Esophagus muscularis mucosa (tissue), 4 donors: Measurements from ENCODE around the gene SH3BP4. TPM values are rescaled to one million over a fixed set of nuclear protein-coding genes. Genes with fewer than 3 reads are reported as not detected.

Experiments
- DNase-seq: peaks from one replicate; pipeline ENCODE4 v3.0.0-alpha.2; 2017; ENCODE audit errors: extremely low spot score
- H3K27ac ChIP-seq, 4 donors: fragments of 200-600 bp; sonication (generic); replicated peaks in 1 of 4; 1 replicate in 3 of 4; 2 replicates in 1 of 4; pipeline ENCODE4 v1.5.1; 2016 to 2019; ENCODE audit warnings: mild to moderate bottlenecking in 1 of 4
- H3K27me3 ChIP-seq, 4 donors: fragments of 200-600 bp; sonication (generic); one replicate each; pipeline versions ENCODE4 v1.5.1 to v1.6.0; 2016 to 2019
- H3K36me3 ChIP-seq, 4 donors: fragments of 200-600 bp; sonication (generic); one replicate each; pipeline ENCODE4 v1.5.1; 2016 to 2019
- H3K4me1 ChIP-seq, 4 donors: fragments of 200-600 bp; sonication (generic); one replicate each; pipeline ENCODE4 v1.5.1; 2016 to 2019
- H3K4me3 ChIP-seq, 4 donors: fragments of 200-600 bp; sonication (generic); 1 replicate in 2 of 4; 2 replicates in 2 of 4; pipeline ENCODE4 v1.5.1; 2016 to 2019; ENCODE audit warnings: mild to moderate bottlenecking in 4 of 4, moderate library complexity in 1 of 4
- H3K9me3 ChIP-seq, 4 donors: fragments of 200-600 bp; sonication (generic); 1 replicate in 3 of 4; 2 replicates in 1 of 4; pipeline ENCODE4 v1.5.1; 2016 to 2019
- EP300 ChIP-seq: sonication (generic); formaldehyde crosslinking; IDR thresholded peaks from one replicate; pipeline ENCODE4 v1.6.1; 2017; ENCODE audit warnings: antibody characterized with exemption
- POLR2A ChIP-seq: fragments of 450-650 bp; IDR thresholded peaks from one replicate; pipeline ENCODE4 v1.6.1; 2017; ENCODE audit warnings: antibody characterized with exemption, moderate library complexity, mild to moderate bottlenecking, low read depth
- POLR2AphosphoS5 ChIP-seq, 2 donors: sonication (generic); formaldehyde crosslinking; IDR thresholded peaks; one replicate each; pipeline ENCODE4 v1.6.1; 2017; ENCODE audit warnings: antibody characterized with exemption in 2 of 2
- WGBS: methylation state at CpG from one replicate; pipeline ENCODE4 v1.1.5; 2018; 5-methylcytosine and 5-hydroxymethylcytosine counted together
- intact Hi-C: fragments of 100-400 bp; cut with DNase I; formaldehyde crosslinking; loops from one replicate; pipeline ENCODE4 v1.15.1; 2023
- total RNA-seq, 4 donors: library from RNA; depleted of rRNA; stranded (reverse); fragments of >200 nt; gene quantifications; one replicate each; pipeline versions ENCODE4 v1.1.0 to v1.2.1, GENCODE V29; 2016
- TF ChIP-seq, protein P1 (sequence below), 3 experiments: fragments of 200-600 bp in 2 of 3; fragments of 450-650 bp in 1 of 3; sonication (generic) in 2 of 3; IDR thresholded peaks; one replicate each; pipeline ENCODE4 v1.5.1; 2017 to 2019; ENCODE audit warnings: antibody characterized with exemption in 3 of 3, mild to moderate bottlenecking in 2 of 3, moderate library complexity in 1 of 3

SH3BP4 gene
- total RNA-seq, 4 donors from 2014 or later, result 25.3 to 63.1 (median 48.4) TPM

DNA sequence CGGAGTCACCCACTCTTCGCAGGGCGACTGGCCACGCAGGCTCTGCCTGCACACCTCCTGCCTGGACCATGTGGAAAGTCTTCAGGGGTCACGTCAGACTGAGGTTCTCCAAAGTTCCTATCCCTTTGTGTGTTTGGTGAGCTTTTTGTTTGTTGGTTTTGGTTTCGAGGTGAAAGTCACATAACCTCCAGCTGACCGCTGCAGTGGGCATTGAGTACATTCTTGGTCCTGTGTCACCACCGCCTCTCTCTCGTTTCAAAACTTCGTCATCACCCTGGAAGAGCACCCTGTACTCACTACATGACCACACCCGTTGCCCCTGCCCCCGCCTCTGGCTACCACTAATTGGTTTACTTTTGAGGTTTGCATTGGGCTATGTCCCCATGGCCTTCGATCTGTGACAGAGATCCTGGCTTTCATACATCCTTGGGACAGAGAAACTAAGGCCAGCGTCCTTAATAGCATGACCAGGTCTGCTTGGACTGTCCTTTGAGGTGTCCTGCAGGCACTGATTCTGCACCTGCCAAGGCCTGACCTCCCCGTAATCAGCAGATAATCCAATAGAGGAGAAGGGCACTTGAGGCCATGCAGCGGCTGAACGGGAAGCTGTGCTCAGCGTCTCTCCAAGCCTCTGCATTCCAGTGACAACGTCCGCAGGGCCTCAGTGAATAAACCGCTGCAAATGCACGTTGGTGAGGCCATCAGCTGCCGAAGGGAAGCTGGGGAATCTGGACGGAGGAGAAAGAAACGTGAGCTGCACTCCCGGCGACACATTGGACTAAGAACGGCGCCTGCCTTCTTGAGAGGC lies 46.8 kb downstream of the SH3BP4 start:
- Histone ChIP-seq H3K36me3 (peaks cover 0 to 21% (median 9%) of the 10 kb centered on the region in 4 donors), H3K4me1 (peaks cover 16 to 60% (median 47%) of the 10 kb centered on the region in 4 donors), H3K27ac (no peak overlapping the region), H3K9me3 (no peaks in the 10 kb centered on the region), H3K27me3 (no peaks in the 10 kb centered on the region), H3K4me3 (no peak overlapping the region)
- 89% methylated on average over 29 of the region's 29 CpGs for WGBS
- intact Hi-C loops, result no loop called here
- DNase-seq, result no peak
- TF ChIP-seq POLR2A, result no peak
- TF ChIP-seq POLR2AphosphoS5 (IDR thresholded peaks at IDR 0.05), result no peak
- TF ChIP-seq EP300, result no peak
- TF ChIP-seq, protein P1, sequence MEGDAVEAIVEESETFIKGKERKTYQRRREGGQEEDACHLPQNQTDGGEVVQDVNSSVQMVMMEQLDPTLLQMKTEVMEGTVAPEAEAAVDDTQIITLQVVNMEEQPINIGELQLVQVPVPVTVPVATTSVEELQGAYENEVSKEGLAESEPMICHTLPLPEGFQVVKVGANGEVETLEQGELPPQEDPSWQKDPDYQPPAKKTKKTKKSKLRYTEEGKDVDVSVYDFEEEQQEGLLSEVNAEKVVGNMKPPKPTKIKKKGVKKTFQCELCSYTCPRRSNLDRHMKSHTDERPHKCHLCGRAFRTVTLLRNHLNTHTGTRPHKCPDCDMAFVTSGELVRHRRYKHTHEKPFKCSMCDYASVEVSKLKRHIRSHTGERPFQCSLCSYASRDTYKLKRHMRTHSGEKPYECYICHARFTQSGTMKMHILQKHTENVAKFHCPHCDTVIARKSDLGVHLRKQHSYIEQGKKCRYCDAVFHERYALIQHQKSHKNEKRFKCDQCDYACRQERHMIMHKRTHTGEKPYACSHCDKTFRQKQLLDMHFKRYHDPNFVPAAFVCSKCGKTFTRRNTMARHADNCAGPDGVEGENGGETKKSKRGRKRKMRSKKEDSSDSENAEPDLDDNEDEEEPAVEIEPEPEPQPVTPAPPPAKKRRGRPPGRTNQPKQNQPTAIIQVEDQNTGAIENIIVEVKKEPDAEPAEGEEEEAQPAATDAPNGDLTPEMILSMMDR (IDR thresholded peaks at IDR 0.05), result no peak

GRCh38 chr2:234999740-235000425 lies 48.1 kb downstream of the SH3BP4 start:
- TF ChIP-seq, protein P1 (IDR thresholded peaks at IDR 0.05), result no peak
- TF ChIP-seq POLR2AphosphoS5 (IDR thresholded peaks at IDR 0.05) (no peak), EP300 (no peak), POLR2A (no peak)
- intact Hi-C loops, result no loop called here
- no peaks in the 10 kb centered on the region for H3K9me3 ChIP-seq
- no peak overlapping the region for H3K4me3 ChIP-seq
- H3K27me3 ChIP-seq, result no peaks in the 10 kb centered on the region
- 81% methylated on average over 10 of the region's 11 CpGs for WGBS
- peaks cover 17 to 55% (median 39%) of the 10 kb centered on the region in 4 donors for H3K4me1 ChIP-seq
- peaks cover 0 to 21% (median 9%) of the 10 kb centered on the region in 4 donors for H3K36me3 ChIP-seq
- no peak overlapping the region for H3K27ac ChIP-seq
- no peak for DNase-seq

- TF ChIP-seq POLR2AphosphoS5 (IDR thresholded peaks at IDR 0.05) (no peak), EP300 (no peak), POLR2A (no peak)
- TF ChIP-seq, protein P1 (IDR thresholded peaks at IDR 0.05), result no peak
- Histone ChIP-seq H3K9me3 (no peaks in the 10 kb centered on the region), H3K27ac (peak overlapping the region in 1 of 4 donors; percentile 17), H3K27me3 (no peaks in the 10 kb centered on the region), H3K4me3 (no peak overlapping the region), H3K36me3 (peaks cover 0 to 15% (median 7%) of the 10 kb centered on the region in 4 donors), H3K4me1 (peaks cover 20 to 55% (median 41%) of the 10 kb centered on the region in 4 donors)
- DNase-seq, result no peak
- 79% methylated on average over 19 of the region's 20 CpGs for WGBS
- intact Hi-C loops, result no loop called here
Measured at GRCh38 chr2:235000426-235001236, 48.8 kb downstream of the SH3BP4 start.

DNA sequence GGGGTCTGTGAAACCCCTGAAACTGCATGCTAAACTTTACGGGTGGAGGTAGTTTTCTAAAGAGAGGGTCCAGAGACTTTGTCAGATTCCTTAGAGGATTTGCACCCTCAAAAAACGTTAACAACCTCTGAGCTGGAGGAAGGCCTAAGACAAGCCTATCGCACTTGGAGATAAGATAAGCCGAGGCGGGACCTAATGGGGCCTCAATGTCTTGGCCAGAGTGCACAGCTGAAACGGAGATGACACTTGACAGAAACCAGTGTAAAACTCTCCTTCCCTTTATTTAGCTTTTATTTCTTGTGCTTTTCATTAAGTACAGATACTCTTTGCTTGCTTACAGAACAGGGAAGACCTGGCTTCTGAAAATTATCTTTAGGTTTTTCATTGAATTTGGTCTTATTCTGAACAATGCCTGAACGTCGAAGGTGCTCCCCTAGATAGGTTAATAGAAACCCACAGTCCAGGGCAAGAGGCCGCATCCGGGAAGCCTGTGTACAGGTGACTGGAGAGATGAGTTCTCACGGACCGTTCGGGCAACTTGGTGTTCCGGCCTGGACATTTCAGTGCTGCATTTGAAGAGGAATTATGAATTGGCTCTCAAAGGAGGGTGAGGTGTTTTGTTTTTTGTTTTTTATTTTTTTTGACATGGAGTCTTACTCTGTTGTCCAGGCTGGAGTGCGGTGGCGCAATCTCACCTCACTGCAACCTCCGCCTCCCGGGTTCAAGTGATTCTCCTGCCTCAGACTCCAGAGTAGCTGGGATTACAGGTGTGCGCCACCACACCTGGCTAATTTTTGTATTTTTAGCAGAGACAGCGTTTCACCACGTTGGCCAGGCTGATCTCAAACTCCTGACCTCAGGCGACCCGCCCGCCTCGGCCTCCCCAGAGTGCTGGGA lies 49.7 kb downstream of the SH3BP4 start:
- intact Hi-C loops, result no loop called here

More for the DNA sequence above, 49.7 kb downstream of the SH3BP4 start:
- Histone ChIP-seq H3K27me3 (no peaks in the 10 kb centered on the region), H3K4me3 (no peak overlapping the region), H3K36me3 (peaks cover 0 to 10% (median 4%) of the 10 kb centered on the region in 4 donors), H3K9me3 (no peaks in the 10 kb centered on the region), H3K4me1 (peaks cover 23 to 54% (median 41%) of the 10 kb centered on the region in 4 donors), H3K27ac (peak overlapping the region in 1 of 4 donors; percentile 17)
- DNase-seq, result no peak
- 82% methylated on average over 25 of the region's 25 CpGs for whole genome bisulfite sequencing
- TF ChIP-seq POLR2A (no peak), EP300 (no peak), POLR2AphosphoS5 (IDR thresholded peaks at IDR 0.05) (no peak)
- TF ChIP-seq, protein P1 (IDR thresholded peaks at IDR 0.05), result no peak
